ENCODE results near the gene ZFYVE28. TPM values are rescaled to one million over a fixed set of nuclear protein-coding genes. Genes with fewer than 3 reads are reported as not detected.

ZFYVE28 gene
- total and polyA plus RNA-seq, 2 of the 8 experiments (the other 6 are each of a cell fraction or from before 2014, with no cell fraction given) = 1.7 to 4.9 TPM

GRCh38 chr4:2384245-2384644, 34.2 kb downstream of the ZFYVE28 start:
- POLR2A ChIA-PET (ENCODE audit: partially characterized antibody) = no interaction called here
- WGBS, 2 experiments (ENCODE audit: extremely low coverage in 1 of 2, insufficient coverage in 1 of 2, insufficient read length in 1 of 2, insufficient replicate concordance in 2 of 2, low coverage in 1 of 2, low lambda C conversion rate in 2 of 2, missing lambda C conversion rate in 1 of 2) = 75% methylated on average over 6 of the region's 6 CpGs; no CpG with 5 or more reads in 1 of the 2 experiments
- no peaks in the 10 kb centered on the region for H4K20me1 ChIP-seq (replicated peaks in 1 of 2; ENCODE audit: control insufficient read depth in 1 of 2, insufficient read depth in 2 of 2, low read length in 2 of 2)
- TF ChIP-seq POLR2A (IDR thresholded peaks at IDR 0.05; ENCODE audit: control extremely low read depth in 1 of 2, low read depth in 2 of 2, low read length in 2 of 2) (no peak), CEBPB (IDR thresholded peaks at IDR 0.05; ENCODE audit: low read depth, low read length) (no peak), ATF3 (IDR thresholded peaks at IDR 0.05; ENCODE audit: insufficient read depth, low read depth, low read length) (no peak), SUZ12 (IDR thresholded peaks at IDR 0.05; ENCODE audit: low read length) (no peak), CTCF (IDR thresholded peaks at IDR 0.05; ENCODE audit: control extremely low read depth in 1 of 3, insufficient read depth in 1 of 3, low read depth in 1 of 3, low read length in 3 of 3) (no peak), JUND (IDR thresholded peaks at IDR 0.05; ENCODE audit: low read length) (no peak), KDM1A (IDR thresholded peaks at IDR 0.05; ENCODE audit: borderline replicate concordance, low read length) (no peak), FOSL1 (IDR thresholded peaks at IDR 0.05; ENCODE audit: insufficient read depth, low read depth, low read length) (no peak), GTF2F1 (IDR thresholded peaks at IDR 0.05; ENCODE audit: borderline replicate concordance, low read depth, low read length) (no peak)
- TF ChIP-seq, protein P1, sequence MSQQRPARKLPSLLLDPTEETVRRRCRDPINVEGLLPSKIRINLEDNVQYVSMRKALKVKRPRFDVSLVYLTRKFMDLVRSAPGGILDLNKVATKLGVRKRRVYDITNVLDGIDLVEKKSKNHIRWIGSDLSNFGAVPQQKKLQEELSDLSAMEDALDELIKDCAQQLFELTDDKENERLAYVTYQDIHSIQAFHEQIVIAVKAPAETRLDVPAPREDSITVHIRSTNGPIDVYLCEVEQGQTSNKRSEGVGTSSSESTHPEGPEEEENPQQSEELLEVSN (IDR thresholded peaks at IDR 0.05) = no peak

More at GRCh38 chr4:2384245-2384644, 34.2 kb downstream of the ZFYVE28 start:
- H3K4ac ChIP-seq (replicated peaks; ENCODE audit: insufficient read length, low read depth, low read length) = no peak overlapping the region
- no peak for DNase-seq (ENCODE audit: low read depth in 1 of 2, low spot score in 2 of 2)
- H3K4me1 ChIP-seq (replicated peaks in 1 of 4; ENCODE audit: control insufficient read depth in 3 of 4, insufficient read depth in 4 of 4, low read length in 3 of 4) = peaks cover 0 to 4% (median 0%) of the 10 kb centered on the region in 4 experiments; a peak in 3 of 7 replicates
- no peak overlapping the region for H3K9ac ChIP-seq (replicated peaks in 1 of 4; ENCODE audit: extremely low read depth in 1 of 4, low read depth in 3 of 4, low read length in 3 of 4)
- no peak overlapping the region for H3K14ac ChIP-seq (ENCODE audit: insufficient read length)
- H2BK120ac ChIP-seq (replicated peaks; ENCODE audit: low read depth, low read length) = no peak overlapping the region
- H2BK15ac ChIP-seq (ENCODE audit: low read length) = no peak overlapping the region
- H4K8ac ChIP-seq (ENCODE audit: extremely low read depth, insufficient read depth, low read length) = no peak overlapping the region; the same call in 1 of the 2 replicates
- H3K79me1 ChIP-seq (ENCODE audit: low read depth, low read length) = no peaks in the 10 kb centered on the region; the same call in 1 of the 2 replicates
- no peak overlapping the region for H2BK20ac ChIP-seq (ENCODE audit: low read length)
- H2AFZ ChIP-seq (ENCODE audit: low read length) = no peak overlapping the region
- no peaks in the 10 kb centered on the region for H3K36me3 ChIP-seq (ENCODE audit: control insufficient read depth in 2 of 4, insufficient read depth in 4 of 4, low read length in 3 of 4)
- no peak overlapping the region for H3K56ac ChIP-seq (replicated peaks; ENCODE audit: insufficient read length, low read depth, low read length)
- H2BK5ac ChIP-seq (ENCODE audit: low read depth, low read length) = no peak overlapping the region
- H3K4me3 ChIP-seq (ENCODE audit: extremely low read depth in 1 of 4, insufficient read depth in 2 of 4, low read depth in 3 of 4, low read length in 4 of 4) = no peak overlapping the region
- CTCF ChIA-PET (ENCODE audit: partially characterized antibody) = interaction anchor here (1.0 kb wide), 1 partner anchor 10 kb away, joined by 4 read pairs; no protein-coding TSS in a partner anchor
- no peak overlapping the region for H2AK5ac ChIP-seq (ENCODE audit: low read depth, low read length)
- FAIRE-seq = no peak
- H3K4me2 ChIP-seq (ENCODE audit: insufficient read depth in 1 of 2, low read depth in 2 of 2, low read length in 2 of 2) = no peak overlapping the region
- no peaks in the 10 kb centered on the region for H3K27me3 ChIP-seq (replicated peaks in 1 of 4; ENCODE audit: control insufficient read depth in 3 of 4, extremely low read depth in 1 of 4, insufficient read depth in 3 of 4, low read length in 3 of 4)
- no peak overlapping the region for H3K27ac ChIP-seq (ENCODE audit: low read depth, low read length)
- no peaks in the 10 kb centered on the region for H3K9me3 ChIP-seq (ENCODE audit: insufficient read depth in 2 of 2, low read depth in 1 of 2, low read length in 1 of 2)
- no peak overlapping the region for H3K18ac ChIP-seq (ENCODE audit: extremely low read depth, low read length)
- H4K5ac ChIP-seq (ENCODE audit: insufficient read length, low read depth, low read length) = no peak overlapping the region
- no peak overlapping the region for H2BK12ac ChIP-seq (ENCODE audit: low read depth, low read length)
- no peak overlapping the region for H3K23ac ChIP-seq (ENCODE audit: insufficient read length)
- no peaks in the 10 kb centered on the region for H3K23me2 ChIP-seq (ENCODE audit: low read depth, low read length)
- H3K79me2 ChIP-seq (ENCODE audit: control insufficient read depth in 1 of 2, insufficient read depth in 2 of 2, low read length in 2 of 2) = no peaks in the 10 kb centered on the region
- H4K91ac ChIP-seq (replicated peaks; ENCODE audit: insufficient read length, low read length) = no peak overlapping the region

All from H1 (cell line).